GM18517 (cell line): Measurements from ENCODE around the gene WDR33.

Experiments
- ATAC-seq: cut with Tn5 transposase; IDR thresholded peaks from one replicate; pipeline ENCODE4 v1.9.1; 2021; ENCODE audit warnings: mild to moderate bottlenecking, moderate library complexity; ENCODE audit not compliant: unreplicated experiment

The WDR33 gene

DNA sequence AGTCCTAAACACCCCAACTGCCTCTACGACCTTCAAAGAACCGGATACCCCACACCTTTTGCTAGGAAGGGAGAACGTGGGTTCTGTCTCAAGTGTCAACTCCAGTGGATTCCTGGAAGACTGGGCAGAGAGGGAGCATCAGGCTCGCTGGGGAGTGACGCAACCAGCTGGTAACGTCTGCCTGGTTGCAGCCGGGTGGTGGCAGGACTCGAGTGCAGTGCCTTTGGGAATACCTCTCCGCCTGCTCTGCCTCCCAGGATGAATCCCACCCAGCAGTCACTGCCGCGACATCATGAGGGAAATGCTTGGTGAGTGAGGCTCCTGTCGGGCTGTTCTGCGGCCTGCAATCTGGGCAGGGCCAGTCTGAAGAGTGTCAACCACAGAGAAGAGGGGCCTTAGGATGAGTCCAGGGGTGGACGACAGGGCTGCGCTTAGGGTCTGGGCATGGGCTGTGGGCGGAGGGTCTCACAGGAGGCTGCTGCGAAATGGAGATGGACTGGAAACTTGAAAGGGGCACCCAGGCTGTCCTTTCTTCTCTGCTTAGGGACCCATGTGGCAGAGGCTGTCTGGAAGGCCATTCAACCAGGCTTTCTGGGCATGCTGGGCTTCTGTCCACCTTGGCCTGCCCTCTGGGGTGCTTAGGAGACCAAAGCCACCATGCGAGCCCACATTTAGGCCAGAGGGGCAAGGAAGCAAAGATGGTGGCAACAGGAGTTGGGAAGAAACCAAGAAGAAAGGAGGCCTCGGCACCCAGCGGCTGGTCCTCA lies 152.1 kb downstream of the WDR33 start:
- no peak for ATAC-seq

DNA sequence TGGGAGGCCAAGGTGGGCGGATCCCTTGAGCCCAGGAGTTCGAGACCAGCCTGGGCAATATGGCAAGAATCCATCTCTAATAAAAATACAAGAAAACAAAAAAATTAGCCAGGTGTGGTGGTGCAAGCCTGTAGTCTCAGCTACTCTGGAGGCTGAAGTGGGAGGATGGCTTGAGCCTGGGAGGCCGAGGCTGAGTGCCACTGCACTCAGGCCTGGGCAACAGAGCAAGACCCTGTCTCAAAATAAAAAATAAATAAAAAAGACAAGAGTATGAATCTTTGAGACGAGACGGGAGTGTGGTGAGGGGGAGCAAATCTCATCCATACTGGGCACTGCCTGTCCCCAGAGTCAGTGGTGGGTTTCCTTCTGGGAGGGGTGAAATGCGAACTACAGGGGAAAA lies 152.8 kb downstream of the WDR33 start:
- ATAC-seq, result no peak

DNA sequence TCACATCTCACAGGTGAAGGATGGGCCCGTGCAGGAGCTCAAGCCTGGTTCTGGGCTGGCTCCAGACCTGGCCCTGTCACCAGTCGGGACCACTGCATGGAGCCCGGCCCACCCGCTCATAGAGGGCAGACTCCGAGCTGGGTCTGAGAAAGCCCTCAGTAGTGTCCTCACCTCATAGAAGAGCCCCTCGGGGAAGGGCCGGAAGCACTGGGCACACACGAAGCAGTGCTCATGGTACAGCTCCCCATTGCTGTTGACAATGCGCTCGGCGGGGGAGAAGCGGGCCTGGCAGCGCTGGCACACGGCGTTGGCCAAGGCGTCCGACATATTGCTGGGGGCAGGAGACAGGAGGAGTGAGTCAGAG lies 153.8 kb downstream of the WDR33 start:
- ATAC-seq, result no peak

DNA sequence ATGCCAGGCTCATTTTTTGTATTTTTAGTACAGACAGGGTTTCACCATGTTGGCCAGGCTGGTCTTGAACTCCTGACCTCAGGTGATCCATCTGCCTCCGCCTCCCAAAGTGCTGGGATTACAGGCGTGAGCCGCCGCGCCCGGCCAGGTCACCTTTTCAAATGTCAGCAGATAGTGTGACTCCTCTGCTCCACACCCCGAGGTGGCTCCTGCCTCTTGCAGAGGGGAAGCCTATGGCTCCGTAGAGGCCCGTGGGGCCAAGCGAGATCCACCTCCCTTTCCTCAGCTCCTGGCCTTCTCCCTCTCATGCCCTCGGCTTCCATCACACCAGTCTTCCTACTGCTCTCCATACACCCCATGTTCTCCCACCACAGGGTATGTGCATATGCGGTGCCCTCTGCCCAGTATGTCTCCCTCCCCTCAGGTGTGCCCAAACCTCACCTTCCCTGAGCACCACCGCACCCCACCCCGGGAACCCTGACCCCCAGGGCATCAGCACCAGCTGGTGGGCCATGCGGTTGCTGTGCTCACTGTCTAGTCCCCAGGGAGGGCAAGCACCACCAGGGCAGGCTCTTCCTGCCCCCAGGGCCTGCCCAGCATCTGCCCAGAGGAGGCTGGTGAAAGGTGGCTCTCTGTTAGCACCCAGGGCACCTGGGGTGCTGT lies 154.3 kb downstream of the WDR33 start:
- ATAC-seq, result no peak

DNA sequence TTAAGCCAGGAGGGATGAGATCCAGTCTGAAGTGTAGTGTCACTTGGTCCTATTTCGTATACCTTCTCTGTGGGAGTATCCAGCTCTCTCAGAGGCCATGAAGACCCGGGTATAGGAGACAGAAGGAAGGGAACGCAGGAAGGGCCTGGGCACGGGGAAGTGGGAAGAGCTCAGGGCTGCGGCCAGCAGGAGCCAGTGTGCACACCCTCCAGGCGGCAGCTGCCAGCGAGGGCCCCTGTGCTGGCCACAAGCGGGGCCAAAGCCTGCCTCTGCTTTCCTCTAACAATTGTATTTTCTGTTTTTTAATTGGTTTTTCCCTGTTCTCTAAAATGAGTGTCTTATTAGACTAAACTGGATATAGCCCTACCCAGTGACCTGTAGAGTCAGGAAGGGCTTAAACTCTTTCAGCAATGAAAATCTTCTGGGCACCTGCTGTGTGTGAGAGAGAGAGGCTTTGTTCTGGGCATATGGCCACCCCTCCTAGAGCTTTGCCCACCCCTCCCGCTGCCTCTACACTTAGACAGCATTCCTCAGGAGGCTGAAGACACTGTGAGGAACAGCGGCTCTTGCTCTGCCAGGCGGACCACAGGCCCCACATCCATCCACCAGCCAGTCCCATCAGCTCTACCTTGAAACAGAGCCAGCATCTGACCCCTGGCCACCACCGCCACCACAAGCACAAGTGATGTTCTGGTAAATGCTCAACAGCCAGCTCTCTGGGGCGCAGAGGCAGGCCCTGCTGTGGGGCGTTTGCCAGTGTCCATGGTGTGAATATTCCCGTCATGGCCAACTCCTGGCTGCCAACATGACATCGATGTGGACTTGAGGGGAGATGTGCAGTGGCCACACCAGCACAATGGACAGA lies 155.5 kb downstream of the WDR33 start:
- ATAC-seq, result no peak

DNA sequence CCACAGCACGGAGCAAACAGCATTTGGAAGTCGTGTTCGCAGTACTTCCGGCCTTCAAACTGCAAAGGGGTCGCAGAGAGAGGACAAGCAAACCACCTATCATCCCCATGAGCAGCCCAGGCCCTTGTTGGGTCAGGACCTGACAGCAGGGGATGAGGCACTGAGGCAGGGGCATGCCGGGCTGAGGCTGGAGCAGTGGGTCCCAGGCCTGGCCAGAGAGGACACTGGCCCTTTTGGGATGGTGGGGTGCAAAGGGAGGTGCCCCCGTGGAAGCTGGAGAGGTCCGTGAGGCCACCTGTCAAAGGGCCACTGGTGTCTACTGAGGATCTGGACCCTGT lies 156.2 kb downstream of the WDR33 start:
- ATAC-seq, result no peak

DNA sequence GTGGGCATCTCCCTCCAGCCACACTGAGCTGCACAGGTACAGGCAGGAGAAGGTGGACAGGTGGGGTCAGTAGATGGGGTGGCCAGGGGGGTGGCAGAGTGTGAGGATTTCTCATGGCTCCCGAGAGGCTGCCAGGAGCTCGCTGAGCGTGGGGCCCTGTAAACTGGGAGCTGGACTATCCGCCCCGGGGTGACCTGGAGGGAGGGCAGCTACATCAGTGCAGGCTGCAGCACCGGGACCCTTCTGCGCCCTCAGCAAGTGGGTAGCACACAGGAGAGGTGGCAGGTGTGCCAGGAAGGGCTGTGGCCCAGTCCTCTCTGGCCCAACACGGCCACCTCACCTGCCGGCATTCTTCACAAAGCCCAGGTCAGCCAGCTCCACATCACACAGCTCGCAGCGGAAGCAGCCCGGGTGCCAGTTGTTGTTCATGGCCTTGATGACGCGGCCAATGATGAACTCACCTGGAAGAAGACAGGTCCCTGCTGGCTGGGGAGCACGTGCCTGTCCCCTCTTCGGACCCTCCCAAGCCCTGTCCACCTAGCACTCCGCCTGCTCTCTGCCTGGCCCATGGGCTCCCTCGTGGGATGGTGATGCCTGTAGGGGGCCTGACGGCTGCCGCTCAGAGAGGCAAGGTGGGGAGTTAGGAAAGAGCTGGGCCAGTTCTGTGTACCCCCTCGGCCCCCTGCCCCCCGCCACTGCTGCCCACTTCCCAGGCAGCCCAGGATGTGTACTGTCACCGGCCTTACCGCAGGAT lies 156.7 kb downstream of the WDR33 start:
- ATAC-seq, result no peak

DNA sequence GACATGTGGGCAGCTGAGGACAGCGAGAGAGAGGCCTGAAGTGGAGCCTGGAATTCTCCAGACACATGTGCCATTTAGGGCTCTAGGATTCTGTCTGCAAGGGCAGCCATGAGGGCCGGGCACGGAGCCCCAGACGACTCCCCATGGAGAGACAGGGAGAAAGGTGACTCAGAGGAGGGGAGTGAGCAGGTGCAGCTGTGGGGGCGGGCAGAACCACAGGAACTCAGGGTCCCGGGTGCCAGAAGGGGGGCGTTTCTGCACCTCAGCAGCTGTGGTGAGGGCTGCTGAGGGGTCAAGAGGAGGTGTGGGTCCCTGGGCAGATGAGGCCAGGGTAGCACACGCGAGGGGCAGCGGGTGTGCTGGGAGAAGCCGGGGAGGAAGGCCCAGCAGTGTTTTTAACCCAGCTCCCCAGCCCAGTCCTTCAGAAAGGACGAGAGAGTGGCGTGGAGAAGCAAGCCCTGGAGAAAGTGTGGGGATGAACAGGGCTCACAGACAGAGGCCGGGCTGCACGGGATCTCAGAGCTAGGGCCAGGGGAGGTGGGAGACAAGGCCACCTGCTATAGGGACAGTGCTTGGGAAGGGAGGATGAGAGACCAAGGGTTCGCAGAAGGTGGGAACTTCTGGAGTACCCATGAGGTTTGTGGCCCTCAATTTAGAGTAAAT lies 157.4 kb downstream of the WDR33 start:
- ATAC-seq, result no peak

DNA sequence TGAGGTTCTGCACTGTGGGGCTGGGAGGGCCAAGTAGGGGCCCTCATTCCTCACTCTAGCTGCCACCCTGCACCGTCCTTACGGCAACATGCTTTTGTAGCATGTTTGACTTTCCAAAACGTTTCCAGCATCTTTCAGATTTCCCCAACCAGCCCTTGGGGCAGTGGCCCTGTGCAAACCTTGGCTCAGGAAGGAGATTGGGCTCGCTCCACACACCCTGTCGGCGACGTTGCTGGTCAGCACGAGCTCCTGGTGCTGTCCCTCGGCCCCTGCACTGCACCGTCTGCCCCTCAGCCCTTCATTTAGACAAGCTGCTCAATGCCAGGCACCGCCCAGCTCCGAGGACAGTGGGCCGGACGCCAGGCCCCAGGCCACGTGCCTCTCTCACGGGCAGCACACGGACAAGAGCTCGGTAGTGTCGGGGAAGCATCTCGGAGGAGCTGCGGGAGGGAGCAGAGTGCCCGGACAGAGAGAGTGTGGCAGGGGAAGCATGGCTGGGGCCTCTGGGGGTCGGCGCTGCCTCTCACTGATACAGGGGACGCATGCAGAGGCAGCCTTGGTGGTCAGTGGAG lies 158.1 kb downstream of the WDR33 start:
- ATAC-seq, result no peak

DNA sequence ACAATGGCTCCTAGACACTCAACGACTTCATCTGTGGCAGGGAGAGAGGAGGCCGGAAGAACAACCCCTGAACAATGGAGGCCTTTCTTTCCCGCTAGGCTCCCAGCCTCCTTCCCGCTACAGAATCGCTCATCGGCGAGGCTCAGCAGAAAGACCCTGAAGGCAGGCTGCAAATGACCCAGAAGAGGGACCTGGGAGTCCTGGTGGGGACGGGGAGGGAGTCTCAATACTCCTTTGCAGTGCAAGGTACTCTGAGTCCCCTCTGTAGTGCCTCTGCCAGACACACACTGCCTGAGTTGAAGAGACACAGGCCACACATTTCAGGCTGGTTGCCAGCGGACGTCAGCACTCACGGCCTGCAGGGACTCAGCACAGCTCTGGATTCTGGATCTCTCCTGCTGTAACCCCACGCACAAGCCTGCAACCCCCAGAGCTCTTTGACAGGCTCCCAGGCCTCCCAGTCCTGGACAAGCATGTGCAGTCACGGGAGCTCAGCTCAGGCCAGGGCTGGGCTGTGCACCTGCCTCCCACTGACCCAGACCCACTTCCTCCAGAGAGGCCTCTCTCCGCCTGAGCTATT lies 158.9 kb downstream of the WDR33 start:
- ATAC-seq, result no peak

DNA sequence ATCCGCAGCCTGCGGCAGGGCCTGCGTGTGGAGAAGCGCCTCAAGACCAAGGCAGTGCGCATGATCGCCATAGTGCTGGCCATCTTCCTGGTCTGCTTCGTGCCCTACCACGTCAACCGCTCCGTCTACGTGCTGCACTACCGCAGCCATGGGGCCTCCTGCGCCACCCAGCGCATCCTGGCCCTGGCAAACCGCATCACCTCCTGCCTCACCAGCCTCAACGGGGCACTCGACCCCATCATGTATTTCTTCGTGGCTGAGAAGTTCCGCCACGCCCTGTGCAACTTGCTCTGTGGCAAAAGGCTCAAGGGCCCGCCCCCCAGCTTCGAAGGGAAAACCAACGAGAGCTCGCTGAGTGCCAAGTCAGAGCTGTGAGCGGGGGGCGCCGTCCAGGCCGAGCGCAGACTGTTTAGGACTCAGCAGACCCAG lies 159.6 kb downstream of the WDR33 start:
- no peak for ATAC-seq
